ENCODE results near the gene MLN. TPM values are rescaled to one million over a fixed set of nuclear protein-coding genes. Genes with fewer than 3 reads are reported as not detected.

Gene MLN
- total RNA-seq, 1 experiment from 2014 or later = not detected

DNA sequence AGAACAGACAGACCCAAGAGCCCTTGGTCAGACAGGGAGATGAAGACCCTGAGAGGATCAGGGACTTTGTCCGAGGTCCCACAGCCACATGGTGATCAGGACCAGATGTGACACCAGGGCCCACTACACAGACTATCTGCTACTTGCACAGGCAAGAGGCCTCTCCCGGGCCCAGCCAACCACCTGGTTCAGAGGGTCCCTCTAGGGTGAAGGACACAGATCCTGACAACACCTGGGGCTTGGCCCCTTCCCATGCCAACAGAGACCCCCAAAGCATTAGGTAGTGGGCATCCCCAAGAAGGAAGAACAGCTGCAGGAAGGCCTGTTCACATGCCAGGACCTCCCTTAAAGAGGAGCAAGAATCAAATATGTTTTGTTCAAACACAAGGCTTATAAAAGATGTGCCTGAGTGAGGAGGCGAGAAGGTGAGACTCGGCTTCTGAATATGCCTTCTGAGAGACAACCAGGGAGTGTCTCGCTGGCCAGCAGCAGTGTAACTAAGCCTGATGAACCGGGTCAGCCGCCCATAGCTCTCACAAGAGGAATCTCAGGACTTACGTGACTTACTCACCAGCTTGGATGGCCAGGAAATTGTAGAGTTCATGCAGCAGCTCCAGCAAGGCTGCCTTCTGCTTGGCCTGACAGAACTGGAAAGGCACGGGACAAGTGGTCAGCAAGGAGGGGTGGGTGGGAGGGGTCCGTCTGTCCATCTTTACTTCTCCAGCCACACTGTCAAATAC lies 19.9 kb downstream of the MLN start:
- no peak overlapping the region for H3K4me3 Mint-ChIP-seq (ENCODE audit: unreplicated experiment)
- no peak for DNase-seq (ENCODE audit: unreplicated experiment)
- TF ChIP-seq CTCF (IDR thresholded peaks at IDR 0.05; ENCODE audit: unreplicated experiment) = no peak
- intact Hi-C loops (cut with micrococcal nuclease) = loop anchor here (10.0 kb wide), 1 partner anchor 61 kb away; no protein-coding TSS in a partner anchor
- H3K4me1 Mint-ChIP-seq (ENCODE audit: insufficient read depth, unreplicated experiment) = peaks cover 29% of the 10 kb centered on the region
- H3K36me3 Mint-ChIP-seq (ENCODE audit: insufficient read depth, unreplicated experiment) = peaks cover 70% of the 10 kb centered on the region
- H3K27me3 Mint-ChIP-seq (ENCODE audit: insufficient read depth, unreplicated experiment) = no peaks in the 10 kb centered on the region
- ChIA-PET CTCF (interaction anchor here (0.6 to 1.0 kb wide), 3 partner anchors 9 to 13 kb away, joined by 3 to 5 read pairs (median 4); no protein-coding TSS in a partner anchor), POLR2A (interaction anchor here (0.6 to 0.7 kb wide), 2 partner anchors 60 to 219 kb away, joined by 3 read pairs; no protein-coding TSS in a partner anchor)
- H3K27ac Mint-ChIP-seq (ENCODE audit: low read depth, unreplicated experiment) = no peak overlapping the region
- BruUV-seq (replicated peaks) = no TSS peak
- no peaks in the 10 kb centered on the region for H3K9me3 Mint-ChIP-seq (ENCODE audit: unreplicated experiment)

GRCh38 chr6:33782561-33782960 lies 21.2 kb downstream of the MLN start:
- Mint-ChIP-seq H3K27me3 (ENCODE audit: insufficient read depth, unreplicated experiment) (no peaks in the 10 kb centered on the region), H3K27ac (ENCODE audit: low read depth, unreplicated experiment) (no peak overlapping the region), H3K4me1 (ENCODE audit: insufficient read depth, unreplicated experiment) (peaks cover 29% of the 10 kb centered on the region), H3K9me3 (ENCODE audit: unreplicated experiment) (no peaks in the 10 kb centered on the region), H3K4me3 (ENCODE audit: unreplicated experiment) (no peak overlapping the region), H3K36me3 (ENCODE audit: insufficient read depth, unreplicated experiment) (peaks cover 84% of the 10 kb centered on the region)
- POLR2A ChIA-PET = no interaction called here
- intact Hi-C loops (cut with micrococcal nuclease) = loop anchor here (10.0 kb wide), 1 partner anchor 62 kb away; no protein-coding TSS in a partner anchor
- CTCF ChIA-PET = interaction anchor here (1.0 to 2.1 kb wide), 3 partner anchors 11 to 15 kb away, joined by 4 to 8 read pairs (median 6); no protein-coding TSS in a partner anchor
- no peak for DNase-seq (ENCODE audit: unreplicated experiment)
- BruUV-seq (replicated peaks) = no TSS peak
- TF ChIP-seq CTCF (IDR thresholded peaks at IDR 0.05; ENCODE audit: unreplicated experiment) = no peak

GRCh38 chr6:33781131-33781975 lies 22.4 kb downstream of the MLN start:
- Mint-ChIP-seq H3K4me3 (ENCODE audit: unreplicated experiment) (no peak overlapping the region), H3K27me3 (ENCODE audit: insufficient read depth, unreplicated experiment) (no peaks in the 10 kb centered on the region), H3K9me3 (ENCODE audit: unreplicated experiment) (no peaks in the 10 kb centered on the region), H3K4me1 (ENCODE audit: insufficient read depth, unreplicated experiment) (peaks cover 21% of the 10 kb centered on the region), H3K27ac (ENCODE audit: low read depth, unreplicated experiment) (no peak overlapping the region), H3K36me3 (ENCODE audit: insufficient read depth, unreplicated experiment) (peaks cover 91% of the 10 kb centered on the region)
- intact Hi-C loops (cut with micrococcal nuclease) = loop anchor here (10.0 kb wide), 1 partner anchor 63 kb away; no protein-coding TSS in a partner anchor
- CTCF ChIA-PET = interaction anchor here (0.6 to 2.1 kb wide), 8 partner anchors 8 to 246 kb away, joined by 3 to 8 read pairs (median 3); no protein-coding TSS in a partner anchor
- BruUV-seq (replicated peaks) = no TSS peak
- TF ChIP-seq CTCF (IDR thresholded peaks at IDR 0.05; ENCODE audit: unreplicated experiment) = no peak
- DNase-seq (ENCODE audit: unreplicated experiment) = peak; percentile 61
- POLR2A ChIA-PET = interaction anchor here (0.6 to 1.3 kb wide), 5 partner anchors 9 to 1309 kb away, joined by 3 to 5 read pairs (median 4); no protein-coding TSS in a partner anchor
